Activated T-helper 2 cell treated with anti-CD3 and anti-CD28 coated beads, Interferon-gamma antibody, Interleukin-2, Interleukin-4, amounts not matched to agents 10 μg/mL and 5 μg/mL and 100 μg/mL, durations not matched to agents 14 hours and 24 hours and 36 hours (primary cell): Measurements from ENCODE around the gene PLCD4. TPM values are rescaled to one million over a fixed set of nuclear protein-coding genes. Genes with fewer than 3 reads are reported as not detected.

Experiments
- total RNA-seq: library from RNA; stranded (reverse); gene quantifications from 2 replicates; pipeline ENCODE4 v1.2.3, GENCODE V29; 2022

PLCD4 gene
- total RNA-seq, 1 donor from 2014 or later = 0.18 TPM

Other genes with a start within 250 kb of the PLCD4 start
- 0.18 and 0.21 TPM in 2 replicates for gene SLC11A1, start 225.6 kb upstream of the PLCD4 start, total RNA-seq
- gene CTDSP1, start 208.0 kb upstream of the PLCD4 start, total RNA-seq = 114 and 115 TPM in 2 replicates
- gene VIL1, start 188.8 kb upstream of the PLCD4 start, total RNA-seq = not detected in 2 replicates
- gene USP37, start 39.5 kb upstream of the PLCD4 start, total RNA-seq = 40.7 and 43.7 TPM in 2 replicates
- 127 and 135 TPM in 2 replicates for gene CNOT9, start 39.1 kb upstream of the PLCD4 start, total RNA-seq
- gene ZNF142, start 51.7 kb downstream of the PLCD4 start, total RNA-seq = 48.7 and 51.0 TPM in 2 replicates
- 77.3 and 83.1 TPM in 2 replicates for gene BCS1L, start 51.8 kb downstream of the PLCD4 start, total RNA-seq
- 21.6 and 25.8 TPM in 2 replicates for gene RNF25, start 64.1 kb downstream of the PLCD4 start, total RNA-seq
- gene STK36, start 64.2 kb downstream of the PLCD4 start, total RNA-seq = 14.4 and 17.9 TPM in 2 replicates
- gene TTLL4, start 102.9 kb downstream of the PLCD4 start, total RNA-seq = 55.7 and 64.7 TPM in 2 replicates
- gene CYP27A1, start 174.2 kb downstream of the PLCD4 start, total RNA-seq = not detected in 2 replicates
- not detected in 2 replicates for gene PRKAG3, start 223.9 kb downstream of the PLCD4 start, total RNA-seq